HCT116 (cell line): ENCODE data around the gene CCDC3. TPM values are rescaled to one million over a fixed set of nuclear protein-coding genes. Genes with fewer than 3 reads are reported as not detected.

Experiments
- ATAC-seq: fragments of 200-7000 bp; cut with Tn5 transposase; 2 replicates; pipeline ENCODE4 v1.9.1; 2020; ENCODE audit warnings: mild to moderate bottlenecking, moderate library complexity
- BruUV-seq: library from RNA; stranded (reverse); fragments of 400-500 nt; replicated peaks from 2 replicates; lab custom pipeline; 2021; lab: Mats Ljungman, UMichigan
- CTCF ChIA-PET: fragments of 300-600 bp; sonication (Branson Sonifier 250); formaldehyde crosslinking; loops from one replicate; lab custom pipeline; 2021; ENCODE audit warnings: antibody characterized with exemption; lab: Charles Lee
- POLR2A ChIA-PET: fragments of 300-600, 350-600 bp; sonication (Branson Sonifier 250); formaldehyde crosslinking; loops from one replicate; lab custom pipeline; 2021; ENCODE audit warnings: antibody characterized with exemption; lab: Charles Lee
- RAD21 ChIA-PET, 2 experiments: fragments of 300-600 bp; sonication (Branson Sonifier 250); formaldehyde crosslinking; loops; one replicate each; lab custom pipeline; 2023; ENCODE audit warnings: low total read pairs in 2 of 2; ENCODE audit not compliant: uncharacterized antibody in 2 of 2, unreplicated experiment in 2 of 2, low non-redundant PET in 1 of 2; lab: Charles Lee
- DNase-seq: peaks from one replicate; pipeline ENCODE4 v3.0.0-alpha.2; 2010; ENCODE audit warnings: low read depth, low spot score
- H2AFZ ChIP-seq: fragments of 200-600 bp; shearing (Covaris generic), sonication (generic); 2 replicates; pipeline ENCODE4 v1.6.1; 2017; ENCODE audit warnings: low read depth, mixed run types, mixed read lengths, antibody characterized with exemption, low read length; ENCODE audit not compliant: poor library complexity, severe bottlenecking
- H3K27ac ChIP-seq: 2 replicates; pipeline ENCODE4 v1.5.1; 2012; ENCODE audit warnings: low read depth, low read length
- H3K27me3 ChIP-seq: fragments of 200-600 bp; sonication (generic); 2 replicates; pipeline ENCODE4 v1.6.1; 2016; ENCODE audit warnings: mixed run types, low read length, mixed read lengths; ENCODE audit not compliant: insufficient read depth
- H3K36me3 ChIP-seq, 2 experiments: fragments of 200-500 bp in 1 of 2; fragments of 200-600 bp in 1 of 2; sonication (Bioruptor generic) in 1 of 2; sonication (generic) in 1 of 2; 2 replicates each; pipeline versions ENCODE4 v1.5.1 to v1.6.1; 2014 to 2016; ENCODE audit warnings: low read length in 2 of 2, inconsistent platforms in 1 of 2, mixed read lengths in 1 of 2, mixed run types in 1 of 2; ENCODE audit not compliant: insufficient read depth in 2 of 2, control insufficient read depth in 1 of 2
- H3K4me1 ChIP-seq, 2 experiments: fragments of 200-600 bp in 1 of 2; sonication (generic) in 1 of 2; 2 replicates each; pipeline versions ENCODE4 v1.5.1 to v1.6.1; 2012 to 2017; ENCODE audit warnings: low read length in 2 of 2, inconsistent platforms in 1 of 2, mild to moderate bottlenecking in 1 of 2, mixed read lengths in 1 of 2, mixed run types in 1 of 2, moderate library complexity in 1 of 2; ENCODE audit not compliant: insufficient read depth in 2 of 2, control insufficient read depth in 1 of 2
- H3K4me2 ChIP-seq: fragments of 200-600 bp; sonication (generic); 2 replicates; pipeline ENCODE4 v1.6.1; 2017; ENCODE audit warnings: mixed run types, low read length, mixed read lengths
- H3K4me3 ChIP-seq, 2 experiments: fragments of 200-600 bp in 1 of 2; sonication (generic) in 1 of 2; replicated peaks in 1 of 2; 2 replicates each; pipeline ENCODE4 v1.5.1; 2011 to 2016; ENCODE audit warnings: low read length in 2 of 2, control low read depth in 1 of 2, low read depth in 1 of 2, mild to moderate bottlenecking in 1 of 2, mixed read lengths in 1 of 2, mixed run types in 1 of 2
- H3K79me2 ChIP-seq: fragments of 200-600 bp; sonication (generic); 2 replicates; pipeline ENCODE4 v1.6.1; 2017; ENCODE audit warnings: mild to moderate bottlenecking, mixed run types, low read length, moderate library complexity, mixed read lengths; ENCODE audit not compliant: insufficient read depth
- H3K9ac ChIP-seq: fragments of 200-600 bp; sonication (generic); 2 replicates; pipeline ENCODE4 v1.6.1; 2016; ENCODE audit warnings: low read length, mixed read lengths
- H3K9me2 ChIP-seq: fragments of 200-600 bp; sonication (generic), shearing (Covaris generic); 2 replicates; pipeline ENCODE4 v1.6.1; 2017; ENCODE audit warnings: mixed run types, mild to moderate bottlenecking, moderate library complexity; ENCODE audit not compliant: insufficient read depth
- H3K9me3 ChIP-seq, 2 experiments: fragments of 200-500 bp in 1 of 2; fragments of 200-600 bp in 1 of 2; sonication (Bioruptor generic) in 1 of 2; sonication (generic) in 1 of 2; 2 replicates each; pipeline ENCODE4 v1.6.1; 2014 to 2017; ENCODE audit warnings: low read length in 2 of 2, mixed read lengths in 2 of 2, inconsistent platforms in 1 of 2, low read depth in 1 of 2, mild to moderate bottlenecking in 1 of 2, mixed run types in 1 of 2, moderate library complexity in 1 of 2; ENCODE audit not compliant: control insufficient read depth in 1 of 2, insufficient read depth in 1 of 2
- H4K20me1 ChIP-seq: fragments of 200-600 bp; sonication (generic), shearing (Covaris generic); 2 replicates; pipeline ENCODE4 v1.6.1; 2017; ENCODE audit warnings: mixed run types, mild to moderate bottlenecking, moderate library complexity; ENCODE audit not compliant: insufficient read depth
- ATF3 ChIP-seq: IDR thresholded peaks from 2 replicates; pipeline ENCODE4 v1.6.1; 2012
- CEBPB ChIP-seq: IDR thresholded peaks from 2 replicates; pipeline ENCODE4 v1.6.1; 2012; ENCODE audit warnings: low read depth
- POLR2A ChIP-seq: IDR thresholded peaks from 2 replicates; pipeline ENCODE4 v1.7.0; 2011; ENCODE audit warnings: borderline replicate concordance; ENCODE audit not compliant: insufficient read depth, insufficient read length; ENCODE audit errors: extremely low read depth
- REST ChIP-seq: IDR thresholded peaks from 2 replicates; pipeline ENCODE4 v1.6.1; 2012; ENCODE audit warnings: low read depth
- SIN3A ChIP-seq: IDR thresholded peaks from 2 replicates; pipeline ENCODE4 v1.6.1; 2012; ENCODE audit warnings: low read depth
- SP1 ChIP-seq: IDR thresholded peaks from 2 replicates; pipeline ENCODE4 v1.6.1; 2012; ENCODE audit warnings: low read depth
- SRF ChIP-seq: IDR thresholded peaks from 2 replicates; pipeline ENCODE4 v1.6.1; 2012; ENCODE audit warnings: low read depth
- ZBTB33 ChIP-seq: IDR thresholded peaks from 2 replicates; pipeline ENCODE4 v1.6.1; 2011; ENCODE audit warnings: mild to moderate bottlenecking, low read length, moderate library complexity; ENCODE audit not compliant: insufficient replicate concordance; ENCODE audit errors: extremely low read depth
- intact Hi-C: fragments of 100-400 bp; cut with micrococcal nuclease; formaldehyde crosslinking; loops from 2 replicates; pipeline ENCODE4 v1.10.0; 2022
- total RNA-seq: library from RNA; stranded (reverse); gene quantifications from one replicate; pipeline ENCODE4 v1.2.1, GENCODE V29; 2021; ENCODE audit not compliant: unreplicated experiment

The CCDC3 gene
- total RNA-seq, 1 experiment from 2014 or later: 10.5 TPM

- DNase-seq: no peak
- ATAC-seq: no peak
- TF ChIP-seq ZBTB33: no peak
- H3K4me3 ChIP-seq: no peak overlapping the region
- H3K36me3 ChIP-seq: no peaks in the 10 kb centered on the region
- H4K20me1 ChIP-seq: no peaks in the 10 kb centered on the region
- no peaks in the 10 kb centered on the region for H3K4me1 ChIP-seq
- no peak overlapping the region for H3K9ac ChIP-seq
- H3K9me2 ChIP-seq: no peaks in the 10 kb centered on the region
- no TSS peak for BruUV-seq
- POLR2A ChIA-PET: no interaction called here
- no peaks in the 10 kb centered on the region for H3K9me3 ChIP-seq
- no peaks in the 10 kb centered on the region for H3K79me2 ChIP-seq
- H2AFZ ChIP-seq: no peak overlapping the region
- intact Hi-C loops: no loop called here
- no peaks in the 10 kb centered on the region for H3K27me3 ChIP-seq
- no peak overlapping the region for H3K27ac ChIP-seq
- CTCF ChIA-PET: no interaction called here
- H3K4me2 ChIP-seq: no peak overlapping the region
- RAD21 ChIA-PET: no interaction called here
Observed at GRCh38 chr10:12973149-12973718, 28.3 kb downstream of the CCDC3 start.

GRCh38 chr10:12972146-12972545 lies 29.4 kb downstream of the CCDC3 start:
- no peaks in the 10 kb centered on the region for H3K9me2 ChIP-seq
- H3K27me3 ChIP-seq: no peaks in the 10 kb centered on the region
- H2AFZ ChIP-seq: no peak overlapping the region
- POLR2A ChIA-PET: no interaction called here
- H3K9ac ChIP-seq: no peak overlapping the region
- no TSS peak for BruUV-seq
- H3K4me2 ChIP-seq: no peak overlapping the region
- no peak overlapping the region for H3K27ac ChIP-seq
- intact Hi-C loops: no loop called here
- DNase-seq (no peak), ATAC-seq (no peak)
- RAD21 ChIA-PET: no interaction called here
- H4K20me1 ChIP-seq: no peaks in the 10 kb centered on the region
- no peak overlapping the region for H3K4me3 ChIP-seq
- no peaks in the 10 kb centered on the region for H3K79me2 ChIP-seq
- no peaks in the 10 kb centered on the region for H3K9me3 ChIP-seq
- H3K4me1 ChIP-seq: no peaks in the 10 kb centered on the region
- no peaks in the 10 kb centered on the region for H3K36me3 ChIP-seq
- CTCF ChIA-PET: no interaction called here
- TF ChIP-seq SIN3A: no peak
- no peak for TF ChIP-seq REST
- TF ChIP-seq CEBPB: no peak
- TF ChIP-seq SP1: no peak
- no peak for TF ChIP-seq SRF
- TF ChIP-seq ZBTB33: no peak
- no peak for TF ChIP-seq ATF3
- TF ChIP-seq POLR2A: no peak
